ENCODE data around the gene UCKL1.
"Not testable (repeated sequence)": the region's sequence is repeated elsewhere in the genome, so short reads cannot be mapped to it uniquely, and the experiment has no call there.

The UCKL1 gene

GRCh38 chr20:63924241-63924640, 32.0 kb downstream of the UCKL1 start:
- no peak for DNase-seq (ENCODE audit: low read depth in 1 of 2, low spot score in 1 of 2)

GRCh38 chr20:63923651-63924050, 32.6 kb downstream of the UCKL1 start:
- DNase-seq (ENCODE audit: low read depth in 1 of 2, low spot score in 1 of 2): no peak

- no peak for DNase-seq (ENCODE audit: low read depth in 1 of 2, low spot score in 1 of 2)
These were observed 36.0 kb downstream of the UCKL1 start for GRCh38 chr20:63920226-63920625.

- DNase-seq (ENCODE audit: low read depth in 1 of 2, low spot score in 1 of 2): no peak
These were observed 37.1 kb downstream of the UCKL1 start for GRCh38 chr20:63919130-63919529.

GRCh38 chr20:63917811-63918210, 38.4 kb downstream of the UCKL1 start:
- DNase-seq (ENCODE audit: low read depth in 1 of 2, low spot score in 1 of 2): no peak

GRCh38 chr20:63916371-63916939, 39.8 kb downstream of the UCKL1 start:
- DNase-seq (ENCODE audit: low read depth in 1 of 2, low spot score in 1 of 2): not testable (repeated sequence)

- DNase-seq (ENCODE audit: low read depth in 1 of 2, low spot score in 1 of 2): no peak
These were observed 40.7 kb downstream of the UCKL1 start for GRCh38 chr20:63915471-63915870.

GRCh38 chr20:63913768-63914167, 42.4 kb downstream of the UCKL1 start:
- DNase-seq (ENCODE audit: low read depth in 1 of 2, low spot score in 1 of 2): no peak

GRCh38 chr20:63911176-63911575, 45.0 kb downstream of the UCKL1 start:
- DNase-seq (ENCODE audit: low read depth in 1 of 2, low spot score in 1 of 2): no peak

- no peak for DNase-seq (ENCODE audit: low read depth in 1 of 2, low spot score in 1 of 2)
These were observed 48.1 kb downstream of the UCKL1 start for GRCh38 chr20:63908008-63908682.

GRCh38 chr20:63903796-63904561, 52.2 kb downstream of the UCKL1 start:
- DNase-seq (ENCODE audit: low read depth in 1 of 2, low spot score in 1 of 2): no peak

- no peak for DNase-seq (ENCODE audit: low read depth in 1 of 2, low spot score in 1 of 2)
These were observed 55.8 kb downstream of the UCKL1 start for GRCh38 chr20:63900413-63900812.

- no peak for DNase-seq (ENCODE audit: low read depth in 1 of 2, low spot score in 1 of 2)
These were observed 57.2 kb downstream of the UCKL1 start for GRCh38 chr20:63898882-63899558.

GRCh38 chr20:63897978-63898561, 58.1 kb downstream of the UCKL1 start:
- no peak for DNase-seq (ENCODE audit: low read depth in 1 of 2, low spot score in 1 of 2)

- no peak for DNase-seq (ENCODE audit: low read depth in 1 of 2, low spot score in 1 of 2)
These were observed 59.7 kb downstream of the UCKL1 start for GRCh38 chr20:63896264-63897105.

GRCh38 chr20:63895952-63896263, 60.3 kb downstream of the UCKL1 start:
- DNase-seq (ENCODE audit: low read depth in 1 of 2, low spot score in 1 of 2): no peak

- DNase-seq (ENCODE audit: low read depth in 1 of 2, low spot score in 1 of 2): no peak
These were observed 60.8 kb downstream of the UCKL1 start for GRCh38 chr20:63895202-63895951.

GRCh38 chr20:63894358-63895201, 61.6 kb downstream of the UCKL1 start, which contains the start of gene DNAJC5:
TSS of gene DNAJC5 (plus strand) at chr20:63895126. CDS start at chr20:63928346, 33,220 bp downstream.
- DNase-seq (ENCODE audit: low read depth in 1 of 2, low spot score in 1 of 2): peak; percentile 93 to 94

- no peak for DNase-seq (ENCODE audit: low read depth in 1 of 2, low spot score in 1 of 2)
These were observed 62.2 kb downstream of the UCKL1 start for GRCh38 chr20:63893999-63894357.
